GM10266 (cell line): Measurements from ENCODE around the gene LRRC30.

Experiments
- DNase-seq: peaks from one replicate; pipeline ENCODE4 v3.0.0; 2012; ENCODE audit errors: extremely low spot score
- CTCF ChIP-seq: IDR thresholded peaks from 2 replicates; pipeline ENCODE4 v1.5.1; 2012; ENCODE audit warnings: mild to moderate bottlenecking, low read depth; ENCODE audit not compliant: control insufficient read depth, insufficient read depth; ENCODE audit errors: missing control alignments

Gene LRRC30

GRCh38 chr18:7257426-7257740 lies 26.5 kb downstream of the LRRC30 start:
- no peak for DNase-seq
- TF ChIP-seq CTCF: no peak

GRCh38 chr18:7259475-7259874 lies 28.6 kb downstream of the LRRC30 start:
- DNase-seq: no peak
- TF ChIP-seq CTCF: no peak

GRCh38 chr18:7261199-7261598 lies 30.3 kb downstream of the LRRC30 start:
- no peak for TF ChIP-seq CTCF
- no peak for DNase-seq

GRCh38 chr18:7267973-7268372 lies 37.1 kb downstream of the LRRC30 start:
- no peak for TF ChIP-seq CTCF
- no peak for DNase-seq

GRCh38 chr18:7269942-7270341 lies 39.1 kb downstream of the LRRC30 start:
- no peak for TF ChIP-seq CTCF
- no peak for DNase-seq

GRCh38 chr18:7272311-7273049 lies 41.6 kb downstream of the LRRC30 start:
- peak; percentile 22 for TF ChIP-seq CTCF
- DNase-seq: no peak

- no peak for DNase-seq
These were observed 42.5 kb downstream of the LRRC30 start for GRCh38 chr18:7273301-7273921.

More at GRCh38 chr18:7273301-7273921, 42.5 kb downstream of the LRRC30 start:
- TF ChIP-seq CTCF: no peak
